K562 (cell line): ENCODE results near the gene POLR2H. TPM values are rescaled to one million over a fixed set of nuclear protein-coding genes. Genes with fewer than 3 reads are reported as not detected.

Experiments used
- ATAC-seq: fragments of 200-7000 bp; cut with Tn5 transposase; 3 replicates; pipeline ENCODE4 v1.9.1; 2020; ENCODE audit warnings: moderate library complexity
- BruUV-seq: library from RNA; stranded (reverse); fragments of 400-500 nt; replicated peaks from 2 replicates; lab custom pipeline; 2021; lab: Mats Ljungman, UMichigan
- CTCF ChIA-PET: fragments of 300-600 bp; formaldehyde crosslinking; extraction: SDS; loops from one replicate; lab custom pipeline; 2021; ENCODE audit warnings: low intra/inter-chr PET ratio; lab: Yijun Ruan, JAX
- POLR2A ChIA-PET: fragments of 300-600, 350-650 bp; sonication (Branson Sonifier 250); formaldehyde crosslinking; extraction: SDS; loops from one replicate; lab custom pipeline; 2021; ENCODE audit warnings: antibody characterized with exemption, inconsistent platforms; lab: Yijun Ruan, JAX
- DNase-seq, 4 experiments: peaks; one replicate each; pipeline versions ENCODE4 v3.0.0 to v3.0.0-alpha.2; 2011 to 2018; ENCODE audit warnings: low spot score in 3 of 4, mixed read lengths in 3 of 4; ENCODE audit errors: extremely low read depth in 1 of 4
- FAIRE-seq: peaks from 2 replicates; lab custom pipeline; 2011; peaks lifted over from hg19 to GRCh38; lab: Jason Lieb, UNC
- H2AFZ ChIP-seq: 2 replicates; pipeline ENCODE4 v1.6.0; 2011; ENCODE audit warnings: low read depth, low read length, control low read depth, inconsistent platforms
- H3K27ac ChIP-seq: fragments of 200-600 bp; 3 replicates; pipeline ENCODE4 v1.8.0; 2011; ENCODE audit warnings: low read depth, mild to moderate bottlenecking, control low read depth, inconsistent platforms, low read length, moderate library complexity, mixed read lengths; ENCODE audit errors: extremely low read depth
- H3K27me3 ChIP-seq, 2 experiments: fragments of 300-600 bp in 1 of 2; 2 replicates in 1 of 2; 3 replicates in 1 of 2; pipeline versions ENCODE4 v1.6.0 to v1.8.0; 2011; ENCODE audit warnings: inconsistent platforms in 2 of 2, low read length in 2 of 2, mild to moderate bottlenecking in 1 of 2, mixed read lengths in 1 of 2, moderate library complexity in 1 of 2; ENCODE audit not compliant: control insufficient read depth in 2 of 2, insufficient read depth in 2 of 2
- H3K36me3 ChIP-seq: fragments of 300-600 bp; 3 replicates; pipeline ENCODE4 v1.8.0; 2011; ENCODE audit warnings: mild to moderate bottlenecking, low read length, inconsistent platforms; ENCODE audit not compliant: control insufficient read depth, insufficient read depth
- H3K4me1 ChIP-seq, 2 experiments: fragments of 200-600 bp in 1 of 2; replicated peaks in 1 of 2; 2 replicates in 1 of 2; 3 replicates in 1 of 2; pipeline versions ENCODE4 v1.5.1 to v1.8.0; 2011; ENCODE audit warnings: inconsistent platforms in 2 of 2, low read length in 2 of 2, mild to moderate bottlenecking in 1 of 2, mixed read lengths in 1 of 2, moderate library complexity in 1 of 2; ENCODE audit not compliant: control insufficient read depth in 2 of 2, insufficient read depth in 2 of 2
- H3K4me2 ChIP-seq: 2 replicates; pipeline ENCODE4 v1.6.1; 2011; ENCODE audit warnings: low read length, control low read depth, inconsistent platforms, mixed read lengths; ENCODE audit not compliant: insufficient read depth
- H3K4me3 ChIP-seq: fragments of 200-600 bp; sonication (generic), shearing (Covaris generic); 2 replicates; pipeline ENCODE4 v1.5.1; 2016; ENCODE audit warnings: control low read depth, inconsistent platforms
- H3K79me2 ChIP-seq: fragments of 200-600 bp; 3 replicates; pipeline ENCODE4 v1.8.0; 2011; ENCODE audit warnings: low read length, inconsistent platforms; ENCODE audit not compliant: control insufficient read depth, insufficient read depth
- H3K9ac ChIP-seq, 2 experiments: 2 replicates each; pipeline versions ENCODE4 v1.6.0 to v1.6.1; 2011; ENCODE audit warnings: low read depth in 2 of 2, low read length in 2 of 2, control low read depth in 1 of 2, inconsistent platforms in 1 of 2, mild to moderate bottlenecking in 1 of 2, mixed read lengths in 1 of 2; ENCODE audit not compliant: insufficient read depth in 1 of 2
- H3K9me1 ChIP-seq: one replicate; pipeline ENCODE4 v1.6.0; 2011; ENCODE audit warnings: inconsistent platforms, mild to moderate bottlenecking, low read length, moderate library complexity; ENCODE audit not compliant: control insufficient read depth, insufficient read depth
- H3K9me3 ChIP-seq: replicated peaks from 2 replicates; pipeline ENCODE4 v1.5.1; 2011; ENCODE audit warnings: low read depth, low read length, inconsistent platforms; ENCODE audit not compliant: control insufficient read depth, insufficient read depth
- H4K20me1 ChIP-seq: replicated peaks from 2 replicates; pipeline ENCODE4 v1.6.1; 2011; ENCODE audit warnings: low read length, inconsistent platforms, mixed read lengths; ENCODE audit not compliant: control insufficient read depth, insufficient read depth
- HNRNPK ChIP-seq: fragments of 200-400 bp; formaldehyde crosslinking; IDR thresholded peaks from one replicate; pipeline ENCODE4 v1.6.1; 2018; ENCODE audit warnings: mild to moderate bottlenecking, low read depth, low read length; ENCODE audit not compliant: poor library complexity, severe bottlenecking
- MAFK ChIP-seq: IDR thresholded peaks from 2 replicates; pipeline ENCODE4 v1.6.1; 2011; ENCODE audit warnings: low read length, improper control_type of control experiment
- ZNF197 ChIP-seq: fragments of 200-800 bp; sonication (Bioruptor generic); IDR thresholded peaks from 2 replicates; pipeline ENCODE4 v1.6.1; 2016; ENCODE audit warnings: low read depth, missing genetic modification characterization, missing compliant biosample characterization
- ZNF740 ChIP-seq, 3 experiments: fragments of 200-800 bp in 1 of 3; sonication (Bioruptor generic) in 1 of 3; sonication (generic) in 1 of 3; formaldehyde crosslinking in 1 of 3; IDR thresholded peaks; 2 replicates each; pipeline versions ENCODE4 v1.6.1 to v1.8.0; 2016 to 2022; ENCODE audit warnings: mild to moderate bottlenecking in 2 of 3, missing compliant biosample characterization in 2 of 3, missing genetic modification characterization in 2 of 3, missing genetic modification reagents in 1 of 3
- WGBS: fragments of 100-300 bp; shearing (Covaris generic); methylation state at CpG from one replicate; pipeline ENCODE4 v1.1.6; 2016; ENCODE audit warnings: low coverage, mixed read lengths; ENCODE audit not compliant: insufficient coverage; ENCODE audit errors: missing lambda C conversion rate; 5-methylcytosine and 5-hydroxymethylcytosine counted together
- in situ Hi-C: fragments of 300-500 bp; cut with MboI; formaldehyde crosslinking; loops from 4 replicates; pipeline ENCODE4 v1.15.0; 2018; ENCODE audit warnings: inconsistent platforms, mixed read lengths
- intact Hi-C: fragments of 100-400 bp; cut with micrococcal nuclease; formaldehyde crosslinking; loops from 2 replicates; pipeline ENCODE4 v1.14.2; 2022
- polyA plus RNA-seq, 8 experiments: library from polyadenylated mRNA; depleted of rRNA in 4 of 8; stranded (reverse) in 5 of 8; unstranded in 3 of 8; fragments of >200 nt; fragmentation: Nextera tagmentation in 2 of 8; fragmentation: Illumina TruSeq in 1 of 8; extraction: Ambion mirVana in 2 of 8; extraction: Trizol in 1 of 8; gene quantifications; 2 replicates each; pipeline versions ENCODE4 v1.2.1 to v1.2.3, GENCODE V29; 2011 to 2014; ENCODE audit warnings: inconsistent platforms in 1 of 8, missing spikeins in 1 of 8
- total RNA-seq, 7 experiments: library from RNA; depleted of rRNA in 6 of 7; stranded (reverse); fragments of >200 nt in 6 of 7; fragmentation: Illumina TruSeq in 2 of 7; extraction: Trizol in 2 of 7; gene quantifications; 2 replicates each; pipeline versions ENCODE4 v1.2.1 to v1.2.3, GENCODE V29; 2011 to 2021; ENCODE audit warnings: low replicate concordance in 1 of 7

POLR2H gene
- total and polyA plus RNA-seq, 9 of the 15 experiments (the other 6 are each of a cell fraction or from before 2014, with no cell fraction given): 128 to 512 (median 220) TPM

DNA sequence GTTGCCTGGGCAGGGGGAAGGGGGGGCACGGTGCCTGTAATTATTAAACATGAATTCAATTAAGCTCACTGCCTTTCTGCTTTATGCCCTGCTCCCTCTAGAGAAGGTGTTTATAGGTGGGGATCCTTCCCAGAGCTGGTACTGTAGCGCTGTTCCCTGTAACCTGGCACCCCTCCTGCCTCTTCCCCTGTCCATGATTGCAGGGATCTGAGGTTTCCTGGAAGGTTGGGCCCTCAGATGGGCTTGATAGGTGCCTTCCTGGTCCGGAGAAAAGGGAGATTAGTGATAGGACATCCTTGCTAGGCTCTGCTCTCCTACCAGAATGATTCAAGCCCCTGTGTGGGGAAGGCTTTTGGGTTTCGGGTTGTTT, 26.2 kb upstream of the POLR2H start:
- DNase-seq (peak in 1 of 4 experiments; percentile 24), FAIRE-seq (no peak), ATAC-seq (peak; percentile 5)
- Histone ChIP-seq H3K4me1 (peaks cover 51 to 62% of the 10 kb centered on the region in 2 experiments), H3K36me3 (peaks cover 52% of the 10 kb centered on the region), H3K9me1 (peaks cover 11% of the 10 kb centered on the region), H3K9me3 (no peaks in the 10 kb centered on the region), H3K9ac (peak overlapping the region; percentile 70 to 98; a peak in 2 of 4 replicates), H3K27me3 (no peaks in the 10 kb centered on the region), H3K4me3 (peak overlapping the region; percentile 62; the same call in 1 of the 2 replicates), H3K79me2 (peaks cover 16% of the 10 kb centered on the region), H3K4me2 (peak overlapping the region; percentile 80), H2AFZ (no peak overlapping the region), H3K27ac (peak overlapping the region; percentile 83), H4K20me1 (peaks cover 24% of the 10 kb centered on the region)
- 0 out of 2 replicates have a peak, but pooled peaks have one; percentile 2 for TF ChIP-seq ZNF740 (CRISPR knock-in tag; IDR thresholded peaks at IDR 0.05)
- no peak for TF ChIP-seq ZNF740 (tag; IDR thresholded peaks at IDR 0.05)
- no peak for TF ChIP-seq MAFK
- peak; percentile 44; the same call in 1 of the 2 replicates for TF ChIP-seq ZNF197
- TF ChIP-seq HNRNPK: no peak
- ChIA-PET POLR2A (interaction anchor here (0.6 to 0.9 kb wide), 4 partner anchors 9 to 24 kb away, joined by 3 to 5 read pairs (median 3); no protein-coding TSS in a partner anchor), CTCF (no interaction called here)
- no TSS peak for BruUV-seq
- intact Hi-C loops: no loop called here
- in situ Hi-C loops: no loop called here
- WGBS: 60% methylated on average over 4 of the region's 4 CpGs
